OCI-LY3 (cell line): ENCODE measurements around the gene CDH4.

Source experiments
- CTCF ChIP-seq: fragments of 200-600, 300-600 bp; sonication (generic); IDR thresholded peaks from 2 replicates; pipeline ENCODE4 v1.5.1; 2014; ENCODE audit warnings: antibody characterized with exemption, low read length, low read depth
- EZH2phosphoT487 ChIP-seq: fragments of 200-600 bp; shearing (Covaris generic); IDR thresholded peaks from 2 replicates; pipeline ENCODE4 v1.6.1; 2018; ENCODE audit warnings: antibody characterized with exemption, mixed run types, low read depth

GRCh38 chr20:61953037-61954021 is 701.3 kb downstream of the CDH4 start:
- TF ChIP-seq CTCF = no peak
- no peak for TF ChIP-seq EZH2phosphoT487
